IMR-90 (cell line): ENCODE measurements around the gene ZC3H15.

ENCODE experiments used
- CEBPB ChIP-seq: IDR thresholded peaks from 2 replicates; pipeline ENCODE4 v1.6.1; 2012; ENCODE audit warnings: low read depth, low read length, improper control_type of control experiment
- FOS ChIP-seq: fragments of 150-350 bp; IDR thresholded peaks from 2 replicates; pipeline ENCODE4 v1.6.1; 2016; ENCODE audit warnings: low read depth, low read length
- MAZ ChIP-seq: IDR thresholded peaks from 2 replicates; pipeline ENCODE4 v1.6.1; 2012; ENCODE audit warnings: low read depth, mild to moderate bottlenecking, low read length, improper control_type of control experiment, moderate library complexity, borderline replicate concordance
- MXI1 ChIP-seq: IDR thresholded peaks from 2 replicates; pipeline ENCODE4 v1.6.1; 2012; ENCODE audit warnings: low read depth, mild to moderate bottlenecking, low read length, moderate library complexity, borderline replicate concordance
- NFE2L2 ChIP-seq: fragments of 150-350 bp; IDR thresholded peaks from 2 replicates; pipeline ENCODE4 v1.6.1; 2016; ENCODE audit warnings: low read depth, mild to moderate bottlenecking, low read length
- POLR2A ChIP-seq: IDR thresholded peaks from 2 replicates; pipeline ENCODE4 v1.6.1; 2012; ENCODE audit warnings: mild to moderate bottlenecking, low read depth, low read length
- RAD21 ChIP-seq: IDR thresholded peaks from 2 replicates; pipeline ENCODE4 v1.6.1; 2012; ENCODE audit warnings: low read length, improper control_type of control experiment
- RCOR1 ChIP-seq: IDR thresholded peaks from 2 replicates; pipeline ENCODE4 v1.6.1; 2012; ENCODE audit warnings: mild to moderate bottlenecking, low read length, improper control_type of control experiment; ENCODE audit not compliant: insufficient replicate concordance
- RFX5 ChIP-seq: IDR thresholded peaks from 2 replicates; pipeline ENCODE4 v1.8.0; 2012; ENCODE audit warnings: low read depth, mild to moderate bottlenecking, low read length, moderate library complexity
- SMC3 ChIP-seq: fragments of 150-350 bp; IDR thresholded peaks from 2 replicates; pipeline ENCODE4 v1.6.1; 2016; ENCODE audit warnings: low read depth, mild to moderate bottlenecking, antibody characterized with exemption, low read length, moderate library complexity
- TF ChIP-seq, protein P1 (sequence below): conservative IDR thresholded peaks from 2 replicates; pipeline ENCODE4 v1.5.1; 2012; ENCODE audit warnings: mild to moderate bottlenecking, low read depth, low read length, improper control_type of control experiment
- TF ChIP-seq, protein P2 (sequence below): fragments of 150-350 bp; IDR thresholded peaks from 2 replicates; pipeline ENCODE4 v1.6.1; 2016; ENCODE audit warnings: low read depth, mild to moderate bottlenecking, low read length, moderate library complexity, borderline replicate concordance

DNA sequence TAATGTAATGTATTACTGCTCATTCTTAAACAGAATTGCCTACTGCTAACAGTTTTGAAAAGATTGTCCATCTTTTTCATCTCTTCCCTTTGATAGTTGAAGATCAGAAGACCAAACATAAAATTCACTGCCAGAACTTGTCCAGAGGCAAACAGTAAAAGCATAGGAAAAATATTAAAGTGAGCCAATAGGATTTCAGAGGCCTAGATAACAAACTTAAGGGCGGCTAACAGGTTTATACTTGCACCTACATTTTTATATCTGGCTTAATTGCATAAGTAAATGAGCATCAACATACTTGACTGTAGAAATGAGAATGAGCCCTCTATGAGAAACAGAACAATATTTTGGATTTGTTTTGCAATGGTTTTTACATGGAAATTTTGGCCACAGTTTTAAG, 30.3 kb downstream of the ZC3H15 start:
- TF ChIP-seq, protein P1, sequence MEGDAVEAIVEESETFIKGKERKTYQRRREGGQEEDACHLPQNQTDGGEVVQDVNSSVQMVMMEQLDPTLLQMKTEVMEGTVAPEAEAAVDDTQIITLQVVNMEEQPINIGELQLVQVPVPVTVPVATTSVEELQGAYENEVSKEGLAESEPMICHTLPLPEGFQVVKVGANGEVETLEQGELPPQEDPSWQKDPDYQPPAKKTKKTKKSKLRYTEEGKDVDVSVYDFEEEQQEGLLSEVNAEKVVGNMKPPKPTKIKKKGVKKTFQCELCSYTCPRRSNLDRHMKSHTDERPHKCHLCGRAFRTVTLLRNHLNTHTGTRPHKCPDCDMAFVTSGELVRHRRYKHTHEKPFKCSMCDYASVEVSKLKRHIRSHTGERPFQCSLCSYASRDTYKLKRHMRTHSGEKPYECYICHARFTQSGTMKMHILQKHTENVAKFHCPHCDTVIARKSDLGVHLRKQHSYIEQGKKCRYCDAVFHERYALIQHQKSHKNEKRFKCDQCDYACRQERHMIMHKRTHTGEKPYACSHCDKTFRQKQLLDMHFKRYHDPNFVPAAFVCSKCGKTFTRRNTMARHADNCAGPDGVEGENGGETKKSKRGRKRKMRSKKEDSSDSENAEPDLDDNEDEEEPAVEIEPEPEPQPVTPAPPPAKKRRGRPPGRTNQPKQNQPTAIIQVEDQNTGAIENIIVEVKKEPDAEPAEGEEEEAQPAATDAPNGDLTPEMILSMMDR: no peak
- TF ChIP-seq MXI1: no peak
- TF ChIP-seq NFE2L2: no peak
- no peak for TF ChIP-seq POLR2A
- no peak for TF ChIP-seq RFX5
- TF ChIP-seq FOS: no peak
- TF ChIP-seq CEBPB: no peak
- TF ChIP-seq, protein P2, sequence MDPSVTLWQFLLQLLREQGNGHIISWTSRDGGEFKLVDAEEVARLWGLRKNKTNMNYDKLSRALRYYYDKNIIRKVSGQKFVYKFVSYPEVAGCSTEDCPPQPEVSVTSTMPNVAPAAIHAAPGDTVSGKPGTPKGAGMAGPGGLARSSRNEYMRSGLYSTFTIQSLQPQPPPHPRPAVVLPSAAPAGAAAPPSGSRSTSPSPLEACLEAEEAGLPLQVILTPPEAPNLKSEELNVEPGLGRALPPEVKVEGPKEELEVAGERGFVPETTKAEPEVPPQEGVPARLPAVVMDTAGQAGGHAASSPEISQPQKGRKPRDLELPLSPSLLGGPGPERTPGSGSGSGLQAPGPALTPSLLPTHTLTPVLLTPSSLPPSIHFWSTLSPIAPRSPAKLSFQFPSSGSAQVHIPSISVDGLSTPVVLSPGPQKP: no peak
- TF ChIP-seq RCOR1: no peak
- TF ChIP-seq SMC3: no peak
- TF ChIP-seq MAZ: no peak
- no peak for TF ChIP-seq RAD21
